22Rv1 (cell line): Measurements from ENCODE around the gene STK17B.

Source experiments
- H3K27ac ChIP-seq: fragments of 450-650 bp; 2 replicates; pipeline ENCODE4 v1.5.1; 2017
- CTCF ChIP-seq: fragments of 450-650 bp; IDR thresholded peaks from 2 replicates; pipeline ENCODE4 v1.5.1; 2017; ENCODE audit warnings: mild to moderate bottlenecking
- ZFX ChIP-seq: fragments of 450-650 bp; IDR thresholded peaks from 2 replicates; pipeline ENCODE4 v1.6.1; 2017; ENCODE audit warnings: antibody characterized with exemption, borderline replicate concordance

Gene STK17B

DNA sequence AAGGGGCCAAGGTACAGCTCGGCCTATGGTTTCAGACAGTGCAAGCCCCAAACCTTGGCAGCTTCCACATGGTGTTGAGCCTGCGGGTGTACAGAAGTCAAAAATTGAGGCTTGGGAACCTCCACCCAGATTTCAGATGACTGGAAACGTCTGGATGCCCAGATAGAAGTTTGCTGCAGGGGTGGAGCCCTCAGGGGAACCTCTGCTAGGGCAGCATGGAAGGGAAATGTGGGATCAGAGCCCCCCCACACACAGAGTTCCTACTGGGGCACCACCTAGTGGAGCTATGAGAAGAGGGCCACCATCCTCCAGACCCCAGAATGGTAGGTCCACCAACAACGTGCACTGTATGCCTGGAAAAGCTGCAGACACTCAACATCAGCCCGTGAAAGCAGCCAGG lies 87.8 kb downstream of the STK17B start:
- TF ChIP-seq ZFX: no peak
- no peak for TF ChIP-seq CTCF
- no peak overlapping the region for H3K27ac ChIP-seq
